H9 (cell line): ENCODE measurements around the gene SNUPN. TPM values are rescaled to one million over a fixed set of nuclear protein-coding genes. Genes with fewer than 3 reads are reported as not detected.

Experiments used
- DNase-seq: peaks from one replicate; pipeline ENCODE4 v3.0.0-alpha.2; 2017
- H2AFZ ChIP-seq: one replicate; pipeline ENCODE4 v1.6.1; 2013; ENCODE audit warnings: mild to moderate bottlenecking, low read length, control low read depth, moderate library complexity
- H2AK5ac ChIP-seq: 2 replicates; pipeline ENCODE4 v1.6.1; 2013; ENCODE audit warnings: low read length, control low read depth, mixed read lengths; ENCODE audit not compliant: insufficient read length
- H2BK120ac ChIP-seq: one replicate; pipeline ENCODE4 v1.6.1; 2013; ENCODE audit warnings: low read depth, mild to moderate bottlenecking, low read length, control low read depth, inconsistent platforms; ENCODE audit not compliant: poor library complexity, severe bottlenecking
- H2BK12ac ChIP-seq: 2 replicates; pipeline ENCODE4 v1.6.1; 2013; ENCODE audit warnings: low read length, control low read depth, mixed read lengths, low read depth; ENCODE audit not compliant: insufficient read length
- H2BK15ac ChIP-seq: 2 replicates; pipeline ENCODE4 v1.6.1; 2013; ENCODE audit warnings: low read depth, low read length, control low read depth
- H2BK20ac ChIP-seq: one replicate; pipeline ENCODE4 v1.6.1; 2013; ENCODE audit warnings: low read depth, mild to moderate bottlenecking, low read length, control low read depth, inconsistent platforms; ENCODE audit not compliant: poor library complexity, severe bottlenecking
- H2BK5ac ChIP-seq: 2 replicates; pipeline ENCODE4 v1.6.1; 2013; ENCODE audit warnings: low read length, control low read depth, mixed read lengths; ENCODE audit not compliant: insufficient read length
- H3K14ac ChIP-seq: 2 replicates; pipeline ENCODE4 v1.6.1; 2013; ENCODE audit warnings: low read length, control low read depth; ENCODE audit not compliant: insufficient read depth
- H3K18ac ChIP-seq: 2 replicates; pipeline ENCODE4 v1.6.1; 2013; ENCODE audit warnings: low read depth, mild to moderate bottlenecking, mixed read lengths, low read length, control low read depth; ENCODE audit not compliant: insufficient read length
- H3K23ac ChIP-seq: 2 replicates; pipeline ENCODE4 v1.6.1; 2013; ENCODE audit warnings: low read length, control low read depth, mixed read lengths, low read depth; ENCODE audit not compliant: insufficient read length
- H3K23me2 ChIP-seq: 2 replicates; pipeline ENCODE4 v1.6.1; 2013; ENCODE audit warnings: low read depth, mild to moderate bottlenecking, mixed read lengths, low read length, control low read depth; ENCODE audit not compliant: insufficient read length, poor library complexity, severe bottlenecking
- H3K27ac ChIP-seq: 2 replicates; pipeline ENCODE4 v1.5.1; 2013; ENCODE audit warnings: low read length, control low read depth, mixed read lengths, low read depth; ENCODE audit not compliant: insufficient read length
- H3K27me3 ChIP-seq: 2 replicates; pipeline ENCODE4 v1.6.1; 2013; ENCODE audit warnings: low read length, control low read depth, inconsistent platforms; ENCODE audit not compliant: insufficient read depth
- H3K4ac ChIP-seq: 2 replicates; pipeline ENCODE4 v1.6.1; 2013; ENCODE audit warnings: low read depth, mild to moderate bottlenecking, control low read depth, inconsistent platforms, low read length, moderate library complexity
- H3K4me1 ChIP-seq: 2 replicates; pipeline ENCODE4 v1.6.1; 2013; ENCODE audit warnings: low read length, control low read depth, inconsistent platforms; ENCODE audit not compliant: insufficient read depth
- H3K4me2 ChIP-seq: 2 replicates; pipeline ENCODE4 v1.6.1; 2013; ENCODE audit warnings: low read length, control low read depth, mixed read lengths; ENCODE audit not compliant: insufficient read length, insufficient read depth
- H3K56ac ChIP-seq: 2 replicates; pipeline ENCODE4 v1.6.1; 2013; ENCODE audit warnings: low read depth, mild to moderate bottlenecking, mixed read lengths, low read length, control low read depth; ENCODE audit not compliant: insufficient read length
- H3K79me1 ChIP-seq: 2 replicates; pipeline ENCODE4 v1.6.1; 2013; ENCODE audit warnings: low read depth, mild to moderate bottlenecking, moderate library complexity, low read length, control low read depth, inconsistent platforms; ENCODE audit not compliant: insufficient read depth, poor library complexity, severe bottlenecking
- H3K79me2 ChIP-seq: 2 replicates; pipeline ENCODE4 v1.6.1; 2013; ENCODE audit warnings: low read length, control low read depth, inconsistent platforms; ENCODE audit not compliant: insufficient read depth
- H3K9ac ChIP-seq: 2 replicates; pipeline ENCODE4 v1.6.1; 2013; ENCODE audit warnings: low read length, control low read depth, mixed read lengths; ENCODE audit not compliant: insufficient read length; ENCODE audit errors: extremely low read depth
- H3K9me3 ChIP-seq: one replicate; pipeline ENCODE4 v1.6.1; 2013; ENCODE audit warnings: low read depth, low read length, inconsistent platforms; ENCODE audit not compliant: control insufficient read depth
- H3T11ph ChIP-seq: one replicate; pipeline ENCODE4 v1.6.1; 2013; ENCODE audit warnings: mild to moderate bottlenecking, low read length, control low read depth, inconsistent platforms
- H4K20me1 ChIP-seq: one replicate; pipeline ENCODE4 v1.6.1; 2013; ENCODE audit not compliant: control insufficient read depth, insufficient read length, insufficient read depth
- H4K5ac ChIP-seq: 2 replicates; pipeline ENCODE4 v1.6.1; 2013; ENCODE audit warnings: low read depth, mild to moderate bottlenecking, mixed read lengths, low read length, control low read depth; ENCODE audit not compliant: insufficient read length
- H4K8ac ChIP-seq: replicated peaks from 2 replicates; pipeline ENCODE4 v1.6.1; 2013; ENCODE audit warnings: low read length, control low read depth, mixed read lengths, low read depth; ENCODE audit not compliant: insufficient read length
- H4K91ac ChIP-seq: 2 replicates; pipeline ENCODE4 v1.6.1; 2013; ENCODE audit warnings: low read depth, mild to moderate bottlenecking, moderate library complexity, mixed read lengths, low read length, control low read depth; ENCODE audit not compliant: insufficient read length
- H3K27ac Mint-ChIP-seq, 3 experiments: 2 replicates in 2 of 3; 3 replicates in 1 of 3; pipeline ENCODE4 v1.8.0; 2020 to 2021; ENCODE audit warnings: mixed read lengths in 3 of 3, mild to moderate bottlenecking in 1 of 3, moderate library complexity in 1 of 3
- H3K27me3 Mint-ChIP-seq: 2 replicates; pipeline ENCODE4 v1.8.0; 2021; ENCODE audit warnings: low read depth, mild to moderate bottlenecking, moderate library complexity, mixed read lengths
- H3K36me3 Mint-ChIP-seq, 3 experiments: 2 replicates in 2 of 3; 3 replicates in 1 of 3; pipeline ENCODE4 v1.8.0; 2020 to 2021; ENCODE audit warnings: low read depth in 3 of 3, mixed read lengths in 3 of 3; ENCODE audit not compliant: insufficient read depth in 1 of 3
- H3K4me1 Mint-ChIP-seq, 2 experiments: 2 replicates each; pipeline ENCODE4 v1.8.0; 2020; ENCODE audit warnings: mixed read lengths in 2 of 2
- H3K4me3 Mint-ChIP-seq, 2 experiments: 2 replicates in 1 of 2; 3 replicates in 1 of 2; pipeline ENCODE4 v1.8.0; 2020 to 2021; ENCODE audit warnings: mild to moderate bottlenecking in 2 of 2, mixed read lengths in 2 of 2, moderate library complexity in 1 of 2
- H3K9me3 Mint-ChIP-seq, 2 experiments: 2 replicates in 1 of 2; 3 replicates in 1 of 2; pipeline ENCODE4 v1.8.0; 2020; ENCODE audit warnings: mild to moderate bottlenecking in 2 of 2, mixed read lengths in 2 of 2, moderate library complexity in 1 of 2
- total RNA-seq: library from RNA; stranded (reverse); gene quantifications from 2 replicates; pipeline ENCODE4 v1.2.1, GENCODE V29; 2021
- TF ChIP-seq, protein P1 (sequence below): fragments of 200-600 bp; sonication (generic); conservative IDR thresholded peaks from 3 replicates; pipeline ENCODE4 v1.8.0; 2021; ENCODE audit warnings: antibody characterized with exemption, mild to moderate bottlenecking

Gene SNUPN
- total RNA-seq, 1 experiment from 2014 or later, result 32.7 TPM

- TF ChIP-seq, protein P1, sequence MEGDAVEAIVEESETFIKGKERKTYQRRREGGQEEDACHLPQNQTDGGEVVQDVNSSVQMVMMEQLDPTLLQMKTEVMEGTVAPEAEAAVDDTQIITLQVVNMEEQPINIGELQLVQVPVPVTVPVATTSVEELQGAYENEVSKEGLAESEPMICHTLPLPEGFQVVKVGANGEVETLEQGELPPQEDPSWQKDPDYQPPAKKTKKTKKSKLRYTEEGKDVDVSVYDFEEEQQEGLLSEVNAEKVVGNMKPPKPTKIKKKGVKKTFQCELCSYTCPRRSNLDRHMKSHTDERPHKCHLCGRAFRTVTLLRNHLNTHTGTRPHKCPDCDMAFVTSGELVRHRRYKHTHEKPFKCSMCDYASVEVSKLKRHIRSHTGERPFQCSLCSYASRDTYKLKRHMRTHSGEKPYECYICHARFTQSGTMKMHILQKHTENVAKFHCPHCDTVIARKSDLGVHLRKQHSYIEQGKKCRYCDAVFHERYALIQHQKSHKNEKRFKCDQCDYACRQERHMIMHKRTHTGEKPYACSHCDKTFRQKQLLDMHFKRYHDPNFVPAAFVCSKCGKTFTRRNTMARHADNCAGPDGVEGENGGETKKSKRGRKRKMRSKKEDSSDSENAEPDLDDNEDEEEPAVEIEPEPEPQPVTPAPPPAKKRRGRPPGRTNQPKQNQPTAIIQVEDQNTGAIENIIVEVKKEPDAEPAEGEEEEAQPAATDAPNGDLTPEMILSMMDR, result no peak
These were observed 70.8 kb downstream of the SNUPN start for GRCh38 chr15:75554717-75555116.

More at GRCh38 chr15:75554717-75555116, 70.8 kb downstream of the SNUPN start:
- Histone ChIP-seq H2BK12ac (no peak overlapping the region), H3K18ac (no peak overlapping the region), H2BK5ac (no peak overlapping the region), H2BK120ac (no peak overlapping the region), H3K56ac (no peak overlapping the region), H3K27ac (no peak overlapping the region), H2BK20ac (no peak overlapping the region), H3K4ac (no peak overlapping the region), H3K79me2 (peaks cover 11% of the 10 kb centered on the region; the same call in 1 of the 2 replicates), H3K23me2 (no peaks in the 10 kb centered on the region), H3K9me3 (no peaks in the 10 kb centered on the region), H3K79me1 (peaks cover 11% of the 10 kb centered on the region), H3K14ac (no peak overlapping the region), H2AK5ac (no peak overlapping the region), H3K4me1 (no peaks in the 10 kb centered on the region), H2AFZ (no peak overlapping the region), H3K9ac (no peak overlapping the region), H3K27me3 (no peaks in the 10 kb centered on the region), H3T11ph (no peak overlapping the region), H3K23ac (no peak overlapping the region), H2BK15ac (no peak overlapping the region), H4K20me1 (no peaks in the 10 kb centered on the region), H4K8ac (no peak overlapping the region), H4K91ac (no peak overlapping the region), H4K5ac (no peak overlapping the region), H3K4me2 (no peak overlapping the region)
- H3K9me3 Mint-ChIP-seq, result peaks cover 3 to 4% of the 10 kb centered on the region in 2 experiments; a peak in 3 of 5 replicates
- H3K36me3 Mint-ChIP-seq, result peaks cover 6 to 14% (median 11%) of the 10 kb centered on the region in 3 experiments; a peak in 6 of 7 replicates
- no peak overlapping the region for H3K4me3 Mint-ChIP-seq
- peak overlapping the region in 2 of 3 experiments; percentile 22 to 87; a peak in 2 of 7 replicates for H3K27ac Mint-ChIP-seq
- H3K4me1 Mint-ChIP-seq, result no peaks in the 10 kb centered on the region; a peak in 1 of 4 replicates
- no peak for DNase-seq
- no peaks in the 10 kb centered on the region for H3K27me3 Mint-ChIP-seq
